ENCODE data around the gene MEPCE.

Gene MEPCE

GRCh38 chr7:100407285-100408180, 22.1 kb upstream of the MEPCE start:
- H3K27ac ChIP-seq (ENCODE audit: low read depth, low read length, severe bottlenecking) = peak overlapping the region; percentile 23
- no peaks in the 10 kb centered on the region for H3K36me3 ChIP-seq (ENCODE audit: control insufficient read depth, insufficient read depth, low read length)
- H3K9me3 ChIP-seq (ENCODE audit: control insufficient read depth, low read length) = no peaks in the 10 kb centered on the region
- H3K4me3 ChIP-seq (ENCODE audit: extremely low read depth, insufficient read depth, low read length, poor library complexity, severe bottlenecking) = no peak overlapping the region
- H3K4me1 ChIP-seq (ENCODE audit: control insufficient read depth, insufficient read depth, low read length, poor library complexity, severe bottlenecking) = peaks cover 9% of the 10 kb centered on the region
- 50 to 51% methylated on average over 9 to 12 of the region's 12 CpGs for WGBS, 2 experiments (ENCODE audit: insufficient coverage in 2 of 2)

DNA sequence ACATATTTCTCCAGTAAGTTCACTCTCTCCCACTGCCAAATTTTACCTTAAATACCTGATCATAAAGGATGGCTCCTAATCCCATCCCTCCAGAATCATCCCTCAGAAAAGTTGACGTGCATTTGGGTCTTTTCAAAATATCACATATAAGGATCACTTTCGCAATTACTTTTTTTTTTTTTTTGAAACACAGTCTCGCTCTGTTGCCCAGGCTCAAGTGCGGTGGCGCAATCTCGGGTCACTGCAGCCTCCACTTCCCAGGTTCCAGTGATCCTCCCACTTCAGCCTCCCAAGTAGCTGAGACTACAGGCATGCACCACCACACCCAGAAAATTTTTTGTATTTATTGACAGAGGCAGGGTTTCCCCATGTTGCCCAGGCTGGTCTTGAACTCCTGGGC, 18.5 kb upstream of the MEPCE start:
- no peaks in the 10 kb centered on the region for H3K9me3 ChIP-seq (ENCODE audit: control insufficient read depth, low read length)
- no peak overlapping the region for H3K4me3 ChIP-seq (ENCODE audit: extremely low read depth, insufficient read depth, low read length, poor library complexity, severe bottlenecking)
- WGBS, 2 experiments (ENCODE audit: insufficient coverage in 2 of 2) = 81 to 83% methylated on average over 2 to 6 of the region's 6 CpGs
- H3K36me3 ChIP-seq (ENCODE audit: control insufficient read depth, insufficient read depth, low read length) = no peaks in the 10 kb centered on the region
- H3K4me1 ChIP-seq (ENCODE audit: control insufficient read depth, insufficient read depth, low read length, poor library complexity, severe bottlenecking) = peaks cover 9% of the 10 kb centered on the region
- H3K27ac ChIP-seq (ENCODE audit: low read depth, low read length, severe bottlenecking) = no peak overlapping the region

- H3K4me1 ChIP-seq (ENCODE audit: control insufficient read depth, insufficient read depth, low read length, poor library complexity, severe bottlenecking) = no peaks in the 10 kb centered on the region
- no peaks in the 10 kb centered on the region for H3K9me3 ChIP-seq (ENCODE audit: control insufficient read depth, low read length)
- H3K36me3 ChIP-seq (ENCODE audit: control insufficient read depth, insufficient read depth, low read length) = no peaks in the 10 kb centered on the region
- no peak overlapping the region for H3K27ac ChIP-seq (ENCODE audit: low read depth, low read length, severe bottlenecking)
- no peak overlapping the region for H3K4me3 ChIP-seq (ENCODE audit: extremely low read depth, insufficient read depth, low read length, poor library complexity, severe bottlenecking)
Measured at GRCh38 chr7:100413346-100413745, 16.3 kb upstream of the MEPCE start.

DNA sequence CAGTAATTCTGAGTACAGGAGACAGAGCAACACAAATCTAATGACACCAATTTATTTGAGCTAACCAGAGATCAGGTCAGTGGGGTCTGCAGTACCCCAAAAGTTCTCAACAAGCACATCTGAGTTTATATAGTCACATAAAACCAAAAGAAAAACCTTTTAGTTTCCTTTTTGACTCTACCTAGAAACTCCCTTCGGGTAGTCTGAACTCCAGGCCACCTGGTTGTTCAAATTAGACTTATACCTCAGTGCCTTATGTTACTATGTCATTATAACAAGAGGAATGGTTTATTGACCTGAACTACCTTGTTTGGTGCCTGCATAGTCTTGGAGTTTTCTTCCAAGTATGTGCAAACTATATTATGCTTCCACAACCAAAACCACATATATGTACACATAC, 15.7 kb upstream of the MEPCE start:
- Histone ChIP-seq H3K27ac (ENCODE audit: low read depth, low read length, severe bottlenecking) (no peak overlapping the region), H3K36me3 (ENCODE audit: control insufficient read depth, insufficient read depth, low read length) (no peaks in the 10 kb centered on the region), H3K4me1 (ENCODE audit: control insufficient read depth, insufficient read depth, low read length, poor library complexity, severe bottlenecking) (no peaks in the 10 kb centered on the region), H3K4me3 (ENCODE audit: extremely low read depth, insufficient read depth, low read length, poor library complexity, severe bottlenecking) (no peak overlapping the region), H3K9me3 (ENCODE audit: control insufficient read depth, low read length) (no peaks in the 10 kb centered on the region)
- WGBS, 2 experiments (ENCODE audit: insufficient coverage in 2 of 2) = no CpG with 5 or more reads among the region's 1 CpG

- H3K4me3 ChIP-seq (ENCODE audit: extremely low read depth, insufficient read depth, low read length, poor library complexity, severe bottlenecking) = no peak overlapping the region
- 90 to 92% methylated on average over 4 of the region's 5 CpGs for WGBS, 2 experiments (ENCODE audit: insufficient coverage in 2 of 2)
- no peaks in the 10 kb centered on the region for H3K9me3 ChIP-seq (ENCODE audit: control insufficient read depth, low read length)
- no peaks in the 10 kb centered on the region for H3K36me3 ChIP-seq (ENCODE audit: control insufficient read depth, insufficient read depth, low read length)
- H3K27ac ChIP-seq (ENCODE audit: low read depth, low read length, severe bottlenecking) = no peak overlapping the region
- H3K4me1 ChIP-seq (ENCODE audit: control insufficient read depth, insufficient read depth, low read length, poor library complexity, severe bottlenecking) = no peaks in the 10 kb centered on the region
Measured at GRCh38 chr7:100415448-100415847, 14.2 kb upstream of the MEPCE start.

- no peak overlapping the region for H3K4me3 ChIP-seq (ENCODE audit: extremely low read depth, insufficient read depth, low read length, poor library complexity, severe bottlenecking)
- no peaks in the 10 kb centered on the region for H3K4me1 ChIP-seq (ENCODE audit: control insufficient read depth, insufficient read depth, low read length, poor library complexity, severe bottlenecking)
- no CpG with 5 or more reads among the region's 1 CpG for WGBS, 2 experiments (ENCODE audit: insufficient coverage in 2 of 2)
- no peaks in the 10 kb centered on the region for H3K36me3 ChIP-seq (ENCODE audit: control insufficient read depth, insufficient read depth, low read length)
- no peak overlapping the region for H3K27ac ChIP-seq (ENCODE audit: low read depth, low read length, severe bottlenecking)
- H3K9me3 ChIP-seq (ENCODE audit: control insufficient read depth, low read length) = no peaks in the 10 kb centered on the region
Measured at GRCh38 chr7:100418930-100419659, 10.5 kb upstream of the MEPCE start.

DNA sequence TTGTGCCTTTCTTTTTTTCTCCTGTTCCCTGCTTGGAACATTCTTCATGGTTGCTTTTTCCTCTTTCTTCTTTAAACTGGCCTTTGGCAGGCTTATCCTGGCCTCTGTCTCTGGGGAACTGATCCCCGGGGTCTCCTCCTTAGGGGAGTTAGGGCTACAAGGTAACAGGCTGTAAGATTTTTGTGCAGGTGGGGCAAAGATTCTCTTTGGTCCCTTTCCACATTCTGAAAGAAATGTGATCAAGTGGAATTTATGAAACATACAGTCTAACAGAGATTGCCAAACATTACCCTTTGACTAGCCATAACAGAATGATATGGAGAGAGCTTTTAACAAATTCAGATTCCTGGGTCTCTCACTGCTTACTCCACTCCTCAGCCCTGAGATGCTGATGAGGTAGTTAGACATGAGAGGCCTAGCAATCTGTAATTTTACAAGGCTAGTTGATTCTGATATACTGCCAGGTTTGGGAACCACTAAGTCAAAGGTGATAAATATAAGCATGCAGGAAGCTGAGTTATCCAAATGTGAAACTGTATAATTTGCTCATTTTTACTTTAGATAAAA, 9.9 kb upstream of the MEPCE start:
- no peaks in the 10 kb centered on the region for H3K4me1 ChIP-seq (ENCODE audit: control insufficient read depth, insufficient read depth, low read length, poor library complexity, severe bottlenecking)
- 75% methylated on average over 1 of the region's 1 CpG; no CpG with 5 or more reads in 1 of the 2 experiments for WGBS, 2 experiments (ENCODE audit: insufficient coverage in 2 of 2)
- H3K4me3 ChIP-seq (ENCODE audit: extremely low read depth, insufficient read depth, low read length, poor library complexity, severe bottlenecking) = no peak overlapping the region
- no peaks in the 10 kb centered on the region for H3K36me3 ChIP-seq (ENCODE audit: control insufficient read depth, insufficient read depth, low read length)
- H3K9me3 ChIP-seq (ENCODE audit: control insufficient read depth, low read length) = no peaks in the 10 kb centered on the region
- no peak overlapping the region for H3K27ac ChIP-seq (ENCODE audit: low read depth, low read length, severe bottlenecking)

DNA sequence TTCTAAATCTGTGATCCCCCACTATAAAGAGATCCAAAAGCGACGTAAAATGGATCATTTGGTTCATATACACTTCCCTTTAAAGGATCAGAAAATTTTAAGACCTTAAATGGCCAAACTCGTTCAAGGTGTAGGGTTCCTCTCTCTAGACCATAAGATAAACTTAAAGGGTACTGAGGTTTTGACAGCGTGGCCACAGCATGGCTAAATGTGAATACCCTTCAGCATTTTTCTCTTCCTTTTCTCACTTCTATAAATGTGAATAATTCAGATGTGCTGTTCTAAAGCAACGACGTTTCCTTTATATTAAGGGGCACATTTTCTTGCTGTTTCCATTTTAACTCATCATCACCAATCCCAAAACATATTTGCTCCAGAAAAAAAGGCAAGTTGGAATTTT, 6.3 kb upstream of the MEPCE start:
- H3K4me3 ChIP-seq (ENCODE audit: extremely low read depth, insufficient read depth, low read length, poor library complexity, severe bottlenecking) = no peak overlapping the region
- H3K9me3 ChIP-seq (ENCODE audit: control insufficient read depth, low read length) = peaks cover 4% of the 10 kb centered on the region
- 77 to 80% methylated on average over 2 to 3 of the region's 6 CpGs for WGBS, 2 experiments (ENCODE audit: insufficient coverage in 2 of 2)
- H3K36me3 ChIP-seq (ENCODE audit: control insufficient read depth, insufficient read depth, low read length) = no peaks in the 10 kb centered on the region
- no peaks in the 10 kb centered on the region for H3K4me1 ChIP-seq (ENCODE audit: control insufficient read depth, insufficient read depth, low read length, poor library complexity, severe bottlenecking)
- no peak overlapping the region for H3K27ac ChIP-seq (ENCODE audit: low read depth, low read length, severe bottlenecking)

GRCh38 chr7:100425347-100425746, 4.3 kb upstream of the MEPCE start:
- Histone ChIP-seq H3K9me3 (ENCODE audit: control insufficient read depth, low read length) (peaks cover 4% of the 10 kb centered on the region), H3K27ac (ENCODE audit: low read depth, low read length, severe bottlenecking) (no peak overlapping the region), H3K36me3 (ENCODE audit: control insufficient read depth, insufficient read depth, low read length) (no peaks in the 10 kb centered on the region), H3K4me1 (ENCODE audit: control insufficient read depth, insufficient read depth, low read length, poor library complexity, severe bottlenecking) (no peaks in the 10 kb centered on the region), H3K4me3 (ENCODE audit: extremely low read depth, insufficient read depth, low read length, poor library complexity, severe bottlenecking) (no peak overlapping the region)
- no CpG with 5 or more reads among the region's 1 CpG for WGBS, 2 experiments (ENCODE audit: insufficient coverage in 2 of 2)

GRCh38 chr7:100426516-100426915, 3.1 kb upstream of the MEPCE start:
- Histone ChIP-seq H3K4me3 (ENCODE audit: extremely low read depth, insufficient read depth, low read length, poor library complexity, severe bottlenecking) (no peak overlapping the region), H3K36me3 (ENCODE audit: control insufficient read depth, insufficient read depth, low read length) (peaks cover 10% of the 10 kb centered on the region), H3K27ac (ENCODE audit: low read depth, low read length, severe bottlenecking) (no peak overlapping the region)

More at GRCh38 chr7:100426516-100426915, 3.1 kb upstream of the MEPCE start:
- peaks cover 4% of the 10 kb centered on the region for H3K9me3 ChIP-seq (ENCODE audit: control insufficient read depth, low read length)
- peaks cover 9% of the 10 kb centered on the region for H3K4me1 ChIP-seq (ENCODE audit: control insufficient read depth, insufficient read depth, low read length, poor library complexity, severe bottlenecking)
